ENCODE data around the gene ZPBP2.

GRCh38 chr17:39822051-39822451, 46.0 kb upstream of the ZPBP2 start:
- TF ChIP-seq POLR2A (IDR thresholded peaks at IDR 0.05; ENCODE audit: low read depth) (no peak), EP300 (IDR thresholded peaks at IDR 0.05) (no peak), POLR2AphosphoS5 (IDR thresholded peaks at IDR 0.05) (no peak)
